ENCODE data around the gene AMDHD1.

GRCh38 chr12:95977764-95978305 lies 34.7 kb downstream of the AMDHD1 start:
- TF ChIP-seq, protein P1, sequence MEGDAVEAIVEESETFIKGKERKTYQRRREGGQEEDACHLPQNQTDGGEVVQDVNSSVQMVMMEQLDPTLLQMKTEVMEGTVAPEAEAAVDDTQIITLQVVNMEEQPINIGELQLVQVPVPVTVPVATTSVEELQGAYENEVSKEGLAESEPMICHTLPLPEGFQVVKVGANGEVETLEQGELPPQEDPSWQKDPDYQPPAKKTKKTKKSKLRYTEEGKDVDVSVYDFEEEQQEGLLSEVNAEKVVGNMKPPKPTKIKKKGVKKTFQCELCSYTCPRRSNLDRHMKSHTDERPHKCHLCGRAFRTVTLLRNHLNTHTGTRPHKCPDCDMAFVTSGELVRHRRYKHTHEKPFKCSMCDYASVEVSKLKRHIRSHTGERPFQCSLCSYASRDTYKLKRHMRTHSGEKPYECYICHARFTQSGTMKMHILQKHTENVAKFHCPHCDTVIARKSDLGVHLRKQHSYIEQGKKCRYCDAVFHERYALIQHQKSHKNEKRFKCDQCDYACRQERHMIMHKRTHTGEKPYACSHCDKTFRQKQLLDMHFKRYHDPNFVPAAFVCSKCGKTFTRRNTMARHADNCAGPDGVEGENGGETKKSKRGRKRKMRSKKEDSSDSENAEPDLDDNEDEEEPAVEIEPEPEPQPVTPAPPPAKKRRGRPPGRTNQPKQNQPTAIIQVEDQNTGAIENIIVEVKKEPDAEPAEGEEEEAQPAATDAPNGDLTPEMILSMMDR (IDR thresholded peaks at IDR 0.05) = no peak
- no peak for TF ChIP-seq EP300 (IDR thresholded peaks at IDR 0.05; ENCODE audit: low read depth)

Measured in transverse colon (tissue), 3 donors.